HG03039 (cell line): Measurements from ENCODE around the gene SIX2.

ENCODE experiments used
- ATAC-seq: cut with Tn5 transposase; IDR thresholded peaks from one replicate; pipeline ENCODE4 v1.9.1; 2021; ENCODE audit warnings: mild to moderate bottlenecking, moderate library complexity; ENCODE audit not compliant: unreplicated experiment

SIX2 gene

GRCh38 chr2:45024097-45024496 is 14.8 kb upstream of the SIX2 start:
- no peak for ATAC-seq

- no peak for ATAC-seq
Measured at GRCh38 chr2:45020439-45020838, 11.2 kb upstream of the SIX2 start.

DNA sequence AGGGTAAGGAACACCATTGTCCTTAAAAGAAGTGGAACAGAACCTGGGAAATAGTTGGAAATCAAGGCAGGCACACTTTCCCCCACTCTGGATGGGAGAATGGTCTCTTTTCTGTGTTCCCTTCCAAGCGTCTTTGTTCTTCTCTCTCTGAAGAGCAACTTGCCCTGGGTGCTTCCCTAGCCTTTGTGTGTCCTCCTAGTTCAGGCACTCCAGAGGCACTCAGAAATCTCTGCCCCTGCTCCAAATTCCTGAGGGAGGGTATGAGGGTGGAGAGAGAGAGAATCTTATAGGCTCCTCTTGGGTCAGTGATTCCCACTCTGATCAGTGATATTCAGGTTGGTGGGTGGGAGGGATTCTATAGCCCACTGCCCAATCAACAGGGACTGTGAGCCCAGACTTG is 8.8 kb upstream of the SIX2 start:
- ATAC-seq, result no peak

GRCh38 chr2:45014831-45015230 is 5.6 kb upstream of the SIX2 start:
- ATAC-seq, result no peak

DNA sequence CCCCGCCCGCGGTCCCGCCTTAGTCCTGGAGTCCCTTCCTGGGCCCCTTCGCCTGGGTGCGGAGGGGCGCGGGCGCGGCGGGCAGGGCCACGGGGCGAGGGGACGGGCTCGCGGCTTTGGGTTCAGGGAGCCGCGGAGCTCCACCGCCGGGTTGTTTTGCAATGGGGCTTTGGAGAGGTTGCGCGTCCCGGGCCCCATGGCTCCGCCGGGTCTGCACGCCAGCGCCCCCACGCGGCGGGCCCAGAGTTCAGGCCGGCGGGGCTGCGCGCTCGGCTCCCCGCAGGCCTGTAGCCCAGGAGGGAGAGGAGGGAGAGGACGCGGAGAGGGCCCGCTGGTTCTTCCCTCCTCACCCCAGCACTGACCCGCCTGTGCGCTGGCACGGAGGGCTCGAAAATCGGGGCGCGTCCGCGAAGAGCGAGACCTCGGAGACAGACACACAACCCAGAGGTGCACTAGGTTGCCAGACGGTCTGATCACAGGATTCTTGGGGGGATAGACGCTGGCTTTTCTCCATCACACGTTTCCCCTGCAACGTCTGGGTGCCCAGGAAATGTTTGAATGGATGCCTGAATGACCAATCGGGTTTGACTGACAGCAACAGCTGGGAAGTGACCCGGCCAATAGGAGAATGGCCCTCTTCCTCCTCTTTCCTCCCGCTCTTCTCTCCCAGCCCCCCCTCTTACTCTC is 4.9 kb upstream of the SIX2 start:
- ATAC-seq, result no peak

DNA sequence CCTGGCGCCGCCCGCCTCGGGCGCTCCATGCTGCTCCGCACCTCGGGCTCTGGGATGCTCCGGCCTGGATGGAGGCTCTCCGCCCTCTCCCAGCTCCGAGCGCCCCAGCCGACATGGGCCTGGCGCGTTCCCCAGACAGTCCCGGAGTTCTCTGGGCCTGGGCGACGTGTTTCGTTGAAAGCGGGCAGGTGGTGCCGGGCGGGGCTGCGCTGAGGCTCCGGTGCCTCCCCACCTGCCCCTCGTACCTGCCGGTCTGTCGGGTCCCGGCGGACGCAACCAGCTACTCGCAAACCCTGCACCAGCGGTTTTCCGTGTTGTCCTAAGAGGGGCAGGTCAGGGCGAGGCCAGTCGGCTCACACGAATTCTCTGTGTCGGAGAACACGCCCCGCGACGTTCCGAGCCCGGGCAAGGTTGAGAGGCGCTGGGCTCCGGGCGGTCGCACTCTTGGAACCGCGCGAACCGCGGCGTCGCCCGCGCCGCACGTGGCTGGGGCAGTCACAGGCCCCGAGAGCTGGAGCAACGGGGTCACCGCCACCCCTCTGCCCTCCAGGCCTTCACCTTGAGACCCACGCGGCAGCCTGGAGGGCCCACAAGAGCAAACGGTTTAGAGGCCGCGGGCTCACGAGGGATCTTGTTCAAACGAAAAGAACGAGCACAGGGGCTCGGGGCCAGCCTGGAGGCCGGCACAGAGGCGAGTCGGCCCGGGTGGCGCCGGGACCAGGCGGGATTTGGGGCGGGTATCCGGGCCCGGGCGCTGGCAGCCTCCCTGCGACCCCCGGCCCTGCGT is 4.2 kb upstream of the SIX2 start:
- no peak for ATAC-seq

GRCh38 chr2:45012733-45013132 is 3.5 kb upstream of the SIX2 start:
- no peak for ATAC-seq

GRCh38 chr2:45011621-45012602 is 2.7 kb upstream of the SIX2 start:
- no peak for ATAC-seq

- no peak for ATAC-seq
Measured at GRCh38 chr2:45011121-45011520, 1.9 kb upstream of the SIX2 start.

DNA sequence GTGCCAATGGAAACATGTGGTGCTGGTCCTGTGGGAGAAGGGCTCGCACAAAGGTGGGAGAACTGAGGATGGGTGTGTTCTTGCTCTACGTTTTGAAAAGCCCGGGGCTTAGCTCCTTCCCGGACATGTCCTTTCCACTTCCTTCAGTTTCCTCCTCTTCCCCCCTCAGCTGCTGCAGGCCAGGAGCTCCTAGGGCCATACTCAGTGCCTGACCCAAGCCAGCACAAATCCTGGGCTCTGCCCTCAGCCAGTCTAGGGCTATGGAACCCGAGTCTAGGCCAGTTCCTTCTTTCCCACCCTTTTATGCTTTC is 1.4 kb upstream of the SIX2 start:
- no peak for ATAC-seq

DNA sequence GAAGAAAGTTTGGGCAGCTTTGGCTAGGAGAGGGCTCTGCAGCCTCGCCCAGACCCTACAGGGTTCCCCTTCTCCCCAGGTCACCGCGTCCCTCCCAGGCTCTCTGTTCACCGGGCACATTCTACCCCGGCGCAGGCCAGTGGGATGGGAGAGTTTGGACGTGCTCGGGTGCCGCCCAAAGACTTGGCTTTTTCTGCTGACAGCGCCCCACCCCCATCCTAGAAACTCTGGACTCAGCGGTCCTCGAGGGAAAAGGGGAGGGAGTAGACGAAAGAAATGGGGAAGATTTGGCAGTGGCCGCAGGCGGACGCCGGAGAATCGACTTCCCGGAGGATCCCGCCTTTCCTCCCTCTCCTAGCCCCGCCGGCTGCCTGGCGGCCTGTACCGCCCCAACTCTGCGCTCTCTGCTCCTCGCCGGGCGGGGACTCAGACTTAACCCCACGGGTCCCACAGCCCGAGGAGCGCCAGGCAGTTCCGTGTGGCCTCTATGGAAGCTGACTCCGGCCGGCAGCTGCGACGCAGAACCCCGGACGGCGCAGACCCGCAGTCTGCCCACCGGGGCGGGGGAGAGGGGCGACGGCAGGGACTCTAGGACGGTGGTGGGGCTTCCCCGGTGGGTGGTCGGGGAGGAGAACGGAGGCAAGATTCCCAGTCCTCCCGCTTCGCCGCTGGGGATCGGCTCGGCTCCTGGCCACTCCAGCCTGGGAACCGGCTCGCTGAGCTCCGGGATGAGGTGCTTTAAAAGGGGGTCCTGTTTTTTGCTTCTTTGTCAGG is 863 bp upstream of the SIX2 start:
- ATAC-seq, result no peak

- ATAC-seq, result no peak
Measured at GRCh38 chr2:45008296-45009129, 739 bp downstream of the SIX2 start.

DNA sequence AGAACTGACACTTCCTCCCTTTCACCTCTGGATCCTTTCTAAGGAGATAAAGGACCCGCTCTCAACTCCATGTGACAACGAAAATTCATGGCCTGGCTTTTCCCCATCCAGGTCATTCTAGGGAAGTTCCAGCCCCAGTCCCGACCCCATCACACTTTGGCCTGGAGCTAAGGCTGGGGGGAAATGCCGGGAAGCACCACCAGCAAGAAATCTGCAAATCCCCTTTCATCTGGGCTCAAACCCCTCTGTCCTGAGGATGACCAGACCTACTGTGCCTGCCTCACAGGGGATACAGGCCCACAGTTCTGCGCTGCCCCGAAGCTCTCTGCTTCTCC is 1.3 kb downstream of the SIX2 start:
- ATAC-seq, result no peak

DNA sequence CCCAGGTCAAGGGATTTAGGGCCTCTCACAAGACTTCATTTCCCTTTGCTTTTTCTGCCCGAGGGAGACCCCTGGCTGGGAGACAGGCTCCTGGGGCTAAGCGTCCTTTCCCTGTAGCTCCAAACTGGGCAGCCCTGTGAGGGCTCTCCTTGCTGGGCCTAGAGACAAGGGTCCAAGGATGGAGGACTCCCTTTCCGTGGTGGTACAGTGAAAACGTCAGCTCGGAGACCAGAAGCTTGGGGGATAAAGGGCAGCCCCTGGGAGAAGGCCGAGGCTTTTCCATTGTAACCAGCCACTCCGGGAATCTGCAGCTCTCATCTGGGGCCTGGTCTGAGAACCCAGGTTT is 2.3 kb downstream of the SIX2 start:
- ATAC-seq, result no peak

- no peak for ATAC-seq
Measured at GRCh38 chr2:45006041-45006941, 3.0 kb downstream of the SIX2 start.

DNA sequence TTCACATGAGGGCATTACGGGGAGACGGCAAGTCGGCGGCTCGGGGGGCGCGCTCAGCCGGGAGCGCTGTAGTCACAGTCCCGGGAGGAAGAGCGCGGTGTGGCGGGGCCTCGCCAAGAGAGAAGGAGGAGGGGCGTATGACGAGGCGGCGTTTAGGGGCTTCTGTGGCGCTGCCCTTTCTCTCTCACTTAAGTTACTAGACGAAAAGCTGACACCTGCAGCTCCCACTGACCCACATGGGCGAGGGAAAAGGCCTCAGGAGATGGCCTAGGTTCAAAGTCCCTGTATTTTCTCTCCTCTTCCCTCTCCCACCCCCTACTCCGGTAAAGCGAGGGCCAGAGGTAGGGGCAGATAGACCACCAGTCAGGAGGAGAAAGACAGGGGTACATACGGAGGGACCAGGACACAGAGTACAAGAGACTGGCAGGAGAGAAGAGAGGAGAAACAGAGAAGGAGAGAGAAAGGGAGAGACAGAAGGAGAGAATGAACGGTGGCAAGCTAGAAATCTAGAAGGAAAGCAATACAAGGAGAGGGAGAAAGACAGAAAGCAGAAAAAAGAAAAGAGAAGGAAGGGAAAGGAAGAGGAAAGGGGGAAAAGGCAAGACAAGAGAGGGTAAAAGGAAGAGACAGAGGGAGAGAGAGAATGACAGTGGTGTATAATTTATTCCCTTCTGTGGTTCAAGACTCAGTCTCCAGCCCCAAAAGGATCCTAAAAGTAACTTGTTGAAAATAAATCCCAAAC is 3.8 kb downstream of the SIX2 start:
- ATAC-seq, result no peak

DNA sequence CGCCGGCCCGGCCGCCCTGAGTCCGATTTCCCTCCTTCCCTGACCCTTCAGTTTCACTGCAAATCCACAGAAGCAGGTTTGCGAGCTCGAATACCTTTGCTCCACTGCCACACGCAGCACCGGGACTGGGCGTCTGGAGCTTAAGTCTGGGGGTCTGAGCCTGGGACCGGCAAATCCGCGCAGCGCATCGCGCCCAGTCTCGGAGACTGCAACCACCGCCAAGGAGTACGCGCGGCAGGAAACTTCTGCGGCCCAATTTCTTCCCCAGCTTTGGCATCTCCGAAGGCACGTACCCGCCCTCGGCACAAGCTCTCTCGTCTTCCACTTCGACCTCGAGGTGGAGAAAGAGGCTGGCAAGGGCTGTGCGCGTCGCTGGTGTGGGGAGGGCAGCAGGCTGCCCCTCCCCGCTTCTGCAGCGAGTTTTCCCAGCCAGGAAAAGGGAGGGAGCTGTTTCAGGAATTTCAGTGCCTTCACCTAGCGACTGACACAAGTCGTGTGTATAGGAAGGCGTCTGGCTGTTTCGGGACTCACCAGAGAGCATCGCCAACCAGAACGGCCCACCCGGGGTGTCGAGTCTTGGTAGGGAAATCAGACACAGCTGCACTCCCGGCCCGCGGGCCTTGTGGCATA is 4.6 kb downstream of the SIX2 start:
- ATAC-seq, result no peak
